Measurements from ENCODE around the gene TAPT1. TPM values are rescaled to one million over a fixed set of nuclear protein-coding genes. Genes with fewer than 3 reads are reported as not detected.
A peak's percentile ranks its signal among the peaks of the same experiment; 100 is the strongest.
"Not testable (repeated sequence)": the region's sequence is repeated elsewhere in the genome, so short reads cannot be mapped to it uniquely, and the experiment has no call there.

Gene TAPT1
- total RNA-seq, 4 donors from 2014 or later = 42.1 to 69.0 (median 53.5) TPM

DNA sequence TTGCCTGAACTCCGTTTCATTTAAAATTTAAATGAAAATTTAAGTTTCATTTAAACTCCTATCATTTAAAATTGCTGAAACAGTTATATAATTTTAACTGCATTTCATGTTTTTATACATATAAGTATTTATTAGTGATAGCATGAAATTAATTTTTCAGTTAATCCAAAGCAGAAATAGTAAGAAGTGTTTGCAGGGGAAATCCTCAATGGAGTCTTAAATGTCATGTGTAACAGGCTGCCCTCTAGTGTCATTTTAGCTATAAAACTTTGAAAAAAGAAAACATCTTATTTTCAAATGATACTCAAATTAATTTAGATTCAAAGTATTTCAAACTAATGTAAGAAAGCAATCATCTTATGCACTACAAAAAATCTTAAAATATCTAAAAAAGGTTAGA lies 27.2 kb downstream of the TAPT1 start:
- Histone ChIP-seq H3K9me3 (no peaks in the 10 kb centered on the region), H3K27ac (no peak overlapping the region), H3K36me3 (peaks cover 0 to 2% of the 10 kb centered on the region in 2 donors), H3K27me3 (no peaks in the 10 kb centered on the region), H3K4me1 (peaks cover 4 to 9% of the 10 kb centered on the region in 2 donors), H3K4me3 (replicated peaks in 1 of 3) (no peak overlapping the region)
- DNase-seq = no peak
- WGBS, 2 donors = 95 to 99% methylated on average over 1 of the region's 1 CpG
- TF ChIP-seq CTCF (IDR thresholded peaks at IDR 0.05) (peak in 3 of 6 experiments; percentile 31 to 48 (median 47)), POLR2A (IDR thresholded peaks at IDR 0.05) (no peak)
- intact Hi-C loops (cut with DNase I) = loop anchor here (10.0 kb wide), 1 partner anchor 66 kb away; no protein-coding TSS in a partner anchor

GRCh38 chr4:16197876-16198665 lies 28.2 kb downstream of the TAPT1 start:
- H3K4me1 ChIP-seq = peaks cover 4 to 8% of the 10 kb centered on the region in 2 donors
- no peak for DNase-seq
- 86 to 93% methylated on average over 2 of the region's 2 CpGs for WGBS, 2 donors
- H3K4me3 ChIP-seq (replicated peaks in 1 of 3) = no peak overlapping the region
- no peaks in the 10 kb centered on the region for H3K9me3 ChIP-seq
- H3K27ac ChIP-seq = no peak overlapping the region
- intact Hi-C loops (cut with DNase I) = loop anchor here (10.0 kb wide), 1 partner anchor 67 kb away; no protein-coding TSS in a partner anchor
- no peaks in the 10 kb centered on the region for H3K36me3 ChIP-seq
- TF ChIP-seq CTCF (IDR thresholded peaks at IDR 0.05) (no peak), POLR2A (IDR thresholded peaks at IDR 0.05) (no peak)
- no peaks in the 10 kb centered on the region for H3K27me3 ChIP-seq

- no peak overlapping the region for H3K4me3 ChIP-seq (replicated peaks in 1 of 3)
- peaks cover 4 to 8% of the 10 kb centered on the region in 2 donors for H3K4me1 ChIP-seq
Measured at GRCh38 chr4:16196482-16197393, 29.5 kb downstream of the TAPT1 start.

GRCh38 chr4:16195209-16195608 lies 31.1 kb downstream of the TAPT1 start:
- TF ChIP-seq CTCF (IDR thresholded peaks at IDR 0.05) (no peak), POLR2A (IDR thresholded peaks at IDR 0.05) (no peak)
- no peaks in the 10 kb centered on the region for H3K9me3 ChIP-seq
- intact Hi-C loops (cut with DNase I) = loop anchor here (10.0 kb wide), 1 partner anchor 70 kb away; no protein-coding TSS in a partner anchor
- H3K27me3 ChIP-seq = no peaks in the 10 kb centered on the region
- H3K4me3 ChIP-seq (replicated peaks in 1 of 3) = no peak overlapping the region
- peaks cover 4 to 8% of the 10 kb centered on the region in 2 donors for H3K4me1 ChIP-seq
- 57 to 69% methylated on average over 1 of the region's 1 CpG for WGBS, 2 donors
- H3K27ac ChIP-seq = no peak overlapping the region
- peaks cover 9 to 11% of the 10 kb centered on the region in 2 donors for H3K36me3 ChIP-seq
- no peak for DNase-seq

More at GRCh38 chr4:16196482-16197393, 29.5 kb downstream of the TAPT1 start:
- Histone ChIP-seq H3K36me3 (no peaks in the 10 kb centered on the region), H3K27ac (peak overlapping the region in 2 of 3 donors; percentile 34 to 62), H3K9me3 (no peaks in the 10 kb centered on the region), H3K27me3 (no peaks in the 10 kb centered on the region)
- intact Hi-C loops (cut with DNase I) = loop anchor here (10.0 kb wide), 1 partner anchor 68 kb away; no protein-coding TSS in a partner anchor
- TF ChIP-seq CTCF (IDR thresholded peaks at IDR 0.05) = peak in 4 of 6 experiments; percentile 53 to 78 (median 62)
- TF ChIP-seq POLR2A (IDR thresholded peaks at IDR 0.05) = no peak
- WGBS, 2 donors = 43 to 48% methylated on average over 9 of the region's 9 CpGs
- no peak for DNase-seq

DNA sequence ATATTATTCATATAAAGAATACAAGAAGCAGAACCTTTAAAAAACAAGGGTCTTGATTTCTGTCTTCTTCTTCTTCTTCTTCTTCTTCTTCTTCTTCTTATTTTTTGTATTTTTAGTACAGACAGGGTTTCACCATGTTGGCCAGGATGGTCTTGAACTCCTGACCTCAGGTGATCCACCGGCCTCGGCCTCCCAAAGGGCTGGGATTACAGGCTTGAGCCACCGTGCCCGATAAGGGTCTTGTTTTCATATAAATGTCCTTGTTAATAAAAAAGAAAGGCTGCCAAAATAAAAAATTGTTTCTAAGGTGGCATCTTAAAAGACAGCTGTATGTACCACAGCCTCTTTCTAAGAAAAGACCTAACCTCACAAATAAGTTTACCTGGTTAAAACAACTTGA lies 31.5 kb downstream of the TAPT1 start:
- H3K27me3 ChIP-seq; H3K27ac ChIP-seq; H3K4me3 ChIP-seq (replicated peaks in 1 of 3); DNase-seq; H3K9me3 ChIP-seq; H3K4me1 ChIP-seq: not testable (repeated sequence)
- intact Hi-C loops (cut with DNase I) = loop anchor here (10.0 kb wide), 1 partner anchor 70 kb away; no protein-coding TSS in a partner anchor
- 70 to 84% methylated on average over 4 of the region's 4 CpGs for WGBS, 2 donors
- peaks cover 13 to 15% of the 10 kb centered on the region in 2 donors for H3K36me3 ChIP-seq
